Measurements from ENCODE around the gene CCDC51. TPM values are rescaled to one million over a fixed set of nuclear protein-coding genes. Genes with fewer than 3 reads are reported as not detected.
"Not testable (repeated sequence)": the region's sequence is repeated elsewhere in the genome, so short reads cannot be mapped to it uniquely, and the experiment has no call there.

CCDC51 gene, protein sequence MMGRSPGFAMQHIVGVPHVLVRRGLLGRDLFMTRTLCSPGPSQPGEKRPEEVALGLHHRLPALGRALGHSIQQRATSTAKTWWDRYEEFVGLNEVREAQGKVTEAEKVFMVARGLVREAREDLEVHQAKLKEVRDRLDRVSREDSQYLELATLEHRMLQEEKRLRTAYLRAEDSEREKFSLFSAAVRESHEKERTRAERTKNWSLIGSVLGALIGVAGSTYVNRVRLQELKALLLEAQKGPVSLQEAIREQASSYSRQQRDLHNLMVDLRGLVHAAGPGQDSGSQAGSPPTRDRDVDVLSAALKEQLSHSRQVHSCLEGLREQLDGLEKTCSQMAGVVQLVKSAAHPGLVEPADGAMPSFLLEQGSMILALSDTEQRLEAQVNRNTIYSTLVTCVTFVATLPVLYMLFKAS
- polyA plus RNA-seq (2011; rRNA removed) (19.8 and 22.9 TPM in 2 replicates), polyA plus RNA-seq (2017; fragmentation: RNase III; extraction: RNeasy Plus Mini Kit Qiagen cat#74134 plus additional on column Dnase treatment) (24.6 to 26.7 TPM (median 25.7 TPM) in 3 replicates), polyA minus RNA-seq (2011; rRNA and poly(A)+ RNA removed) (11.1 and 14.0 TPM in 2 replicates)
- 26.0 and 26.1 TPM in 2 replicates for polyA plus RNA-seq (2012; cell fraction: cytosol; rRNA removed)
- polyA plus RNA-seq (2012; cell fraction: nucleus; rRNA removed) = 17.5 and 19.2 TPM in 2 replicates

DNA sequence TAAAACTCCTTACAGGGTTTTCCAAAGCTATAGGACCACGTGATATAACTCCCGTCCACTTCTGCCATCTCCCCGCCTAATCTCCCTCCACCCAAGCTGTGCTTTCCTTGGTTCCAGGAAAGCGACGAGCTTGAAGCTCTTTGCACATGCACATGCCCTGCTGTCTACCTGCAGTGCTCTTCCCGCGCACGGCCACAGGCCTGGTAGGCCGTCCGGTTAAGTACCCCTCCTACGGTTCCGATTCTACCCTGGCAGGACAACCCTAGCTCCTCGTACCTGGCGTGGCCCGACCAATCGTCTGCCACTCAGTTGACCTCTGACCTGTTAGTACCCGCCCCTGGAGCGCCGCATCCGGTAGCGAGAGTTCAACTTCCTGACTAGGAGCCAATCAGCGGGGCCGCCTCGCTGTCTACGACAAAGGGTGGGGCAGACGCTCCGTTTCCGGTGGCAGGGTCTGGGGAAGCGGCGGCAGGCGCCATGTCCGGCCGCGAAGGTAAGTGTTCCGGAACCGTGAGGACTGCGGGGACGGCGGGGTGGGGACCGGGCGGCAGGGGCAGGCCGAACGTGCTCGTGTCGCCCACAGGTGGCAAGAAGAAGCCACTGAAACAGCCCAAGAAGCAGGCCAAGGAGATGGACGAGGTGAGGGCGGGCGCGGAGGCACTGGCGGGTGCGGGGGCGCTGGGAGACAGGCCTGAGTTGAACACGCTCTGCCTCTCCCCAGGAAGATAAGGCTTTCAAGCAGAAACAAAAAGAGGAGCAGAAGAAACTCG lies at the start of gene CCDC51, which contains the start of gene TMA7:
TSS of gene CCDC51 (minus strand) at position 300 of the 770 bp plus-strand sequence. CDS start 4,991 bp downstream, outside the sequence.
TSS of gene TMA7 (plus strand) at position 438 of the 770 bp plus-strand sequence. CDS start at position 478, 40 bp downstream.
- DNase-seq (ENCODE audit: low read depth in 1 of 2, low spot score in 1 of 2) (peak; percentile 95 to 97), FAIRE-seq (no peak), ATAC-seq (peak; percentile 93 to 97)
- ChIA-PET CTCF (interaction anchor here (0.7 to 2.6 kb wide), 6 partner anchors 33 to 245 kb away, joined by 3 to 16 read pairs (median 3); no protein-coding TSS in a partner anchor), POLR2A (interaction anchor here (0.6 to 1.5 kb wide), 9 partner anchors 11 to 199 kb away, joined by 3 to 8 read pairs (median 5); partner anchors contain the start of genes SHISA5 and ZNF589)
- Histone ChIP-seq H3K9me3 (no peaks in the 10 kb centered on the region), H3K4me2 (peak within 1 kb of the TSS; percentile 89), H3K4me3 (peak within 1 kb of the TSS; percentile 59), H3K27ac (peak within 1 kb of the TSS; percentile 86 to 96), H3K4me1 (peaks cover 16% of the 10 kb centered on the region)
- TF ChIP-seq POLR2AphosphoS2 (conservative IDR thresholded peaks at IDR 0.05; ENCODE audit: low read length) = no peak
- TF ChIP-seq, protein P1, sequence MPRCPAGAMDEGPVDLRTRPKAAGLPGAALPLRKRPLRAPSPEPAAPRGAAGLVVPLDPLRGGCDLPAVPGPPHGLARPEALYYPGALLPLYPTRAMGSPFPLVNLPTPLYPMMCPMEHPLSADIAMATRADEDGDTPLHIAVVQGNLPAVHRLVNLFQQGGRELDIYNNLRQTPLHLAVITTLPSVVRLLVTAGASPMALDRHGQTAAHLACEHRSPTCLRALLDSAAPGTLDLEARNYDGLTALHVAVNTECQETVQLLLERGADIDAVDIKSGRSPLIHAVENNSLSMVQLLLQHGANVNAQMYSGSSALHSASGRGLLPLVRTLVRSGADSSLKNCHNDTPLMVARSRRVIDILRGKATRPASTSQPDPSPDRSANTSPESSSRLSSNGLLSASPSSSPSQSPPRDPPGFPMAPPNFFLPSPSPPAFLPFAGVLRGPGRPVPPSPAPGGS (IDR thresholded peaks at IDR 0.05) = peak; percentile 59; the same call in 1 of the 3 replicates
- TF ChIP-seq, protein P2, sequence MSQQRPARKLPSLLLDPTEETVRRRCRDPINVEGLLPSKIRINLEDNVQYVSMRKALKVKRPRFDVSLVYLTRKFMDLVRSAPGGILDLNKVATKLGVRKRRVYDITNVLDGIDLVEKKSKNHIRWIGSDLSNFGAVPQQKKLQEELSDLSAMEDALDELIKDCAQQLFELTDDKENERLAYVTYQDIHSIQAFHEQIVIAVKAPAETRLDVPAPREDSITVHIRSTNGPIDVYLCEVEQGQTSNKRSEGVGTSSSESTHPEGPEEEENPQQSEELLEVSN (IDR thresholded peaks at IDR 0.05; ENCODE audit: borderline replicate concordance, low read depth) = peak; percentile 75
- TF ChIP-seq RFX5 (IDR thresholded peaks at IDR 0.05) = 0 out of 2 replicates have a peak, but pooled peaks have one; percentile 22
- peak; percentile 82 for TF ChIP-seq PHF8 (IDR thresholded peaks at IDR 0.05; ENCODE audit: borderline replicate concordance, low read depth)
- TF ChIP-seq JUN (IDR thresholded peaks at IDR 0.05) = peak in 1 of 2 experiments; percentile 79; a peak in 2 of 5 replicates
- no peak for TF ChIP-seq KDM1A (IDR thresholded peaks at IDR 0.05; ENCODE audit: low read depth)
- TF ChIP-seq, protein P3, sequence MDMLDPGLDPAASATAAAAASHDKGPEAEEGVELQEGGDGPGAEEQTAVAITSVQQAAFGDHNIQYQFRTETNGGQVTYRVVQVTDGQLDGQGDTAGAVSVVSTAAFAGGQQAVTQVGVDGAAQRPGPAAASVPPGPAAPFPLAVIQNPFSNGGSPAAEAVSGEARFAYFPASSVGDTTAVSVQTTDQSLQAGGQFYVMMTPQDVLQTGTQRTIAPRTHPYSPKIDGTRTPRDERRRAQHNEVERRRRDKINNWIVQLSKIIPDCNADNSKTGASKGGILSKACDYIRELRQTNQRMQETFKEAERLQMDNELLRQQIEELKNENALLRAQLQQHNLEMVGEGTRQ (IDR thresholded peaks at IDR 0.05) = peak; percentile 74
- peak; percentile 52 for TF ChIP-seq POLR2A (IDR thresholded peaks at IDR 0.05; ENCODE audit: low read length)
- TF ChIP-seq, protein P4, sequence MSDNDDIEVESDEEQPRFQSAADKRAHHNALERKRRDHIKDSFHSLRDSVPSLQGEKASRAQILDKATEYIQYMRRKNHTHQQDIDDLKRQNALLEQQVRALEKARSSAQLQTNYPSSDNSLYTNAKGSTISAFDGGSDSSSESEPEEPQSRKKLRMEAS (IDR thresholded peaks at IDR 0.05) = peak; percentile 90
- WGBS (ENCODE audit: missing lambda C conversion rate) = 2% methylated on average over 18 of the region's 54 CpGs

DNA sequence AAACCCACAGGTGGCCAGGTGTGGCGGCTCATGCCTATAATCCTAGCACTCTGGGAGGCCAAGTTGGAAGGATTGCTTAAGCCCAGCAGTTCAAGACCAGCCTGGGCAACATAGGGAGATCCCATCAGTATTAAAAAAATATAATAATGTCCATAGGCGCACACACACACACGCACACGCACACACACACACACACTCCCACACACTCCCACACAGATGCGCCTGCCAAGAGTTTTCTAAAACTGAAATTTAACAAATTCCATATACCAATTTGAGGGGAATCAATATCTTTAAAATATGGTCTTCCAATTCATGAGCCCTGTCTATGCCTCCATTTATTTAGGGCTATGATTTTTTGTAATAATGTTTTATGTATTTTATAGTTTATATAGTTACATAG lies 47.0 kb upstream of the CCDC51 start:
- Histone ChIP-seq H3K4me3 (no peak overlapping the region), H3K9me3 (no peaks in the 10 kb centered on the region), H3K4me2 (no peak overlapping the region), H3K27ac (no peak overlapping the region), H3K4me1 (no peaks in the 10 kb centered on the region)
- DNase-seq (ENCODE audit: low read depth in 1 of 2, low spot score in 1 of 2) (no peak), FAIRE-seq (no peak), ATAC-seq (no peak)
- ChIA-PET CTCF (no interaction called here), POLR2A (no interaction called here)
- TF ChIP-seq RAD21 (conservative IDR thresholded peaks at IDR 0.05 in 1 of 2, IDR thresholded peaks at IDR 0.05 in 1 of 2) (no peak), ZFP36 (IDR thresholded peaks at IDR 0.05; ENCODE audit: borderline replicate concordance, partially characterized antibody) (no peak), RNF2 (IDR thresholded peaks at IDR 0.05; ENCODE audit: borderline replicate concordance, low read depth) (no peak), TFCP2L1 (CRISPR knock-in tag; IDR thresholded peaks at IDR 0.05) (no peak), MAFK (IDR thresholded peaks at IDR 0.05; ENCODE audit: partially characterized antibody) (no peak), HEYL (CRISPR knock-in tag; IDR thresholded peaks at IDR 0.05) (no peak), FOSB (CRISPR knock-in tag; IDR thresholded peaks at IDR 0.05) (no peak)
- TF ChIP-seq, protein P3 (IDR thresholded peaks at IDR 0.05) = no peak
- TF ChIP-seq, protein P5, sequence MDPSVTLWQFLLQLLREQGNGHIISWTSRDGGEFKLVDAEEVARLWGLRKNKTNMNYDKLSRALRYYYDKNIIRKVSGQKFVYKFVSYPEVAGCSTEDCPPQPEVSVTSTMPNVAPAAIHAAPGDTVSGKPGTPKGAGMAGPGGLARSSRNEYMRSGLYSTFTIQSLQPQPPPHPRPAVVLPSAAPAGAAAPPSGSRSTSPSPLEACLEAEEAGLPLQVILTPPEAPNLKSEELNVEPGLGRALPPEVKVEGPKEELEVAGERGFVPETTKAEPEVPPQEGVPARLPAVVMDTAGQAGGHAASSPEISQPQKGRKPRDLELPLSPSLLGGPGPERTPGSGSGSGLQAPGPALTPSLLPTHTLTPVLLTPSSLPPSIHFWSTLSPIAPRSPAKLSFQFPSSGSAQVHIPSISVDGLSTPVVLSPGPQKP (IDR thresholded peaks at IDR 0.05; ENCODE audit: low read depth, low read length) = no peak
- WGBS (ENCODE audit: missing lambda C conversion rate) = 96% methylated on average over 5 of the region's 5 CpGs

DNA sequence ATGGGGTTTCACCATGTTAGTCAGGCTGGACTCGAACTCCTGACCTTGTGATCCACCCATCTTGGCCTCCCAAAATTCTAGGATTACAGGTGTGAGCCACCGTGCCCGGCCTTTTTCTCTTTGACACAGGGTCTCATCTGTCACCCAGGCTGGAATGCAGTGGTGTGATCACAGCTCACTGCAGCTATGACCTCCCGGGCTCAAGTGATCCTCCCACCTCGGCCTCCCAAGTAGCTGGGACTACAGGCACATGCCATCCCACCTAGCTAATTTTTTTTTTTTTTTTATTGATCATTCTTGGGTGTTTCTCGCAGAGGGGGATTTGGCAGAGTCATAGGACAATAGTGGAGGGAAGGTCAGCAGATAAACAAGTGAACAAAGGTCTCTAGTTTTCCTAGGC lies 42.9 kb upstream of the CCDC51 start:
- ATAC-seq; H3K4me2 ChIP-seq; H3K27ac ChIP-seq; H3K4me3 ChIP-seq; H3K9me3 ChIP-seq; DNase-seq (ENCODE audit: low read depth in 1 of 2, low spot score in 1 of 2); POLR2A ChIA-PET; H3K4me1 ChIP-seq; CTCF ChIA-PET; FAIRE-seq: not testable (repeated sequence)
- WGBS (ENCODE audit: missing lambda C conversion rate) = 73% methylated on average over 6 of the region's 6 CpGs

DNA sequence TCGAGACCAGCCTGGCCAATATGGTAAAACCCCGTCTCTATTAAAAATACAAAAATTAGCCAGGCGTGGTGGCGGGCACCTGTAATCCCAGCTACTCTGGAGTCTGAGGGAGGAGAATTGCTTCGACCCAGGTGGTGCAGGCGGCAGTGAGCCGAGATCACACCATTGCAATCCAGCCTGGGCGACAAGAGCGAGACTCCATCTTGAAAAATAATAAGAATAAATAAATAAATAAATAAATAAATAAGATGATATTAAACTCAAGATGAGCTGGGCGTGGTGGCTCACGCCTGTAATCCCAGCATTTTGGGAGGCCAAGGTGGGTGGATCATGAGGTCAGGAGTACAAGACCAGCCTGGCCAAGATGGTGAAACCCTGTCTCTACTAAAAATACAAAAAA lies 41.0 kb upstream of the CCDC51 start:
- CTCF ChIA-PET; DNase-seq (ENCODE audit: low read depth in 1 of 2, low spot score in 1 of 2); POLR2A ChIA-PET; FAIRE-seq; H3K4me3 ChIP-seq; ATAC-seq; H3K4me2 ChIP-seq; H3K27ac ChIP-seq; H3K4me1 ChIP-seq; H3K9me3 ChIP-seq: not testable (repeated sequence)
- 94% methylated on average over 11 of the region's 11 CpGs for WGBS (ENCODE audit: missing lambda C conversion rate)

Data from A549 (cell line).